ENCODE data around the gene CEP112.

The CEP112 gene

GRCh38 chr17:65755799-65756198 is 436.1 kb downstream of the CEP112 start:
- H3K4me3 Mint-ChIP-seq = no peak overlapping the region
- H3K36me3 Mint-ChIP-seq = no peaks in the 10 kb centered on the region
- H3K4me1 Mint-ChIP-seq = no peaks in the 10 kb centered on the region
- ATAC-seq (ENCODE audit: low read depth) = no peak
- H3K27ac Mint-ChIP-seq = no peak overlapping the region
- H3K27me3 Mint-ChIP-seq = no peaks in the 10 kb centered on the region
- H3K9me3 Mint-ChIP-seq = peaks cover 3% of the 10 kb centered on the region
- no peak for DNase-seq (ENCODE audit: low spot score in 2 of 2)

- Mint-ChIP-seq H3K27ac (no peak overlapping the region), H3K9me3 (peaks cover 3% of the 10 kb centered on the region), H3K27me3 (no peaks in the 10 kb centered on the region), H3K4me1 (no peaks in the 10 kb centered on the region), H3K4me3 (no peak overlapping the region), H3K36me3 (no peaks in the 10 kb centered on the region)
- ATAC-seq (ENCODE audit: low read depth) (no peak), DNase-seq (ENCODE audit: low spot score in 2 of 2) (no peak)
Measured at GRCh38 chr17:65754630-65755029, 437.3 kb downstream of the CEP112 start.

GRCh38 chr17:65754081-65754480 is 437.9 kb downstream of the CEP112 start:
- no peak overlapping the region for H3K4me3 Mint-ChIP-seq
- ATAC-seq (ENCODE audit: low read depth) (no peak), DNase-seq (ENCODE audit: low spot score in 2 of 2) (no peak)
- no peak overlapping the region for H3K27ac Mint-ChIP-seq
- no peaks in the 10 kb centered on the region for H3K4me1 Mint-ChIP-seq
- no peaks in the 10 kb centered on the region for H3K27me3 Mint-ChIP-seq
- H3K9me3 Mint-ChIP-seq = peaks cover 3% of the 10 kb centered on the region
- H3K36me3 Mint-ChIP-seq = no peaks in the 10 kb centered on the region

GRCh38 chr17:65753348-65753747 is 438.6 kb downstream of the CEP112 start:
- ATAC-seq (ENCODE audit: low read depth) = no peak
- no peak overlapping the region for H3K27ac Mint-ChIP-seq
- H3K27me3 Mint-ChIP-seq = no peaks in the 10 kb centered on the region
- peaks cover 3% of the 10 kb centered on the region for H3K9me3 Mint-ChIP-seq
- H3K36me3 Mint-ChIP-seq = no peaks in the 10 kb centered on the region
- H3K4me1 Mint-ChIP-seq = no peaks in the 10 kb centered on the region
- no peak overlapping the region for H3K4me3 Mint-ChIP-seq
- no peak for DNase-seq (ENCODE audit: low spot score in 2 of 2)

- Mint-ChIP-seq H3K4me1 (no peaks in the 10 kb centered on the region), H3K36me3 (no peaks in the 10 kb centered on the region), H3K9me3 (no peaks in the 10 kb centered on the region), H3K27ac (no peak overlapping the region), H3K4me3 (no peak overlapping the region), H3K27me3 (no peaks in the 10 kb centered on the region)
- ATAC-seq (ENCODE audit: low read depth) (no peak), DNase-seq (ENCODE audit: low spot score in 2 of 2) (no peak)
Measured at GRCh38 chr17:65751263-65751662, 440.7 kb downstream of the CEP112 start.

GRCh38 chr17:65750631-65751115 is 441.3 kb downstream of the CEP112 start:
- H3K4me1 Mint-ChIP-seq = no peaks in the 10 kb centered on the region
- no peaks in the 10 kb centered on the region for H3K36me3 Mint-ChIP-seq
- no peak for DNase-seq (ENCODE audit: low spot score in 2 of 2)
- ATAC-seq (ENCODE audit: low read depth) = no peak
- no peaks in the 10 kb centered on the region for H3K27me3 Mint-ChIP-seq
- no peak overlapping the region for H3K4me3 Mint-ChIP-seq
- H3K27ac Mint-ChIP-seq = no peak overlapping the region
- no peaks in the 10 kb centered on the region for H3K9me3 Mint-ChIP-seq

GRCh38 chr17:65750166-65750565 is 441.8 kb downstream of the CEP112 start:
- no peaks in the 10 kb centered on the region for H3K36me3 Mint-ChIP-seq
- no peaks in the 10 kb centered on the region for H3K27me3 Mint-ChIP-seq
- no peak overlapping the region for H3K27ac Mint-ChIP-seq
- no peaks in the 10 kb centered on the region for H3K4me1 Mint-ChIP-seq
- no peak overlapping the region for H3K4me3 Mint-ChIP-seq
- DNase-seq (ENCODE audit: low spot score in 2 of 2) (no peak), ATAC-seq (ENCODE audit: low read depth) (no peak)
- no peaks in the 10 kb centered on the region for H3K9me3 Mint-ChIP-seq

- Mint-ChIP-seq H3K4me3 (no peak overlapping the region), H3K36me3 (no peaks in the 10 kb centered on the region), H3K27ac (no peak overlapping the region), H3K9me3 (no peaks in the 10 kb centered on the region), H3K27me3 (no peaks in the 10 kb centered on the region), H3K4me1 (no peaks in the 10 kb centered on the region)
- ATAC-seq (ENCODE audit: low read depth) (no peak), DNase-seq (ENCODE audit: low spot score in 2 of 2) (no peak)
Measured at GRCh38 chr17:65749479-65749878, 442.5 kb downstream of the CEP112 start.

GRCh38 chr17:65745241-65745640 is 446.7 kb downstream of the CEP112 start:
- Mint-ChIP-seq H3K9me3 (no peaks in the 10 kb centered on the region), H3K27me3 (no peaks in the 10 kb centered on the region), H3K27ac (no peak overlapping the region), H3K4me1 (no peaks in the 10 kb centered on the region), H3K36me3 (no peaks in the 10 kb centered on the region), H3K4me3 (no peak overlapping the region)
- no peak for DNase-seq (ENCODE audit: low spot score in 2 of 2)
- no peak for ATAC-seq (ENCODE audit: low read depth)

GRCh38 chr17:65743308-65743655 is 448.7 kb downstream of the CEP112 start:
- Mint-ChIP-seq H3K27me3 (no peaks in the 10 kb centered on the region), H3K4me1 (no peaks in the 10 kb centered on the region), H3K27ac (no peak overlapping the region), H3K9me3 (no peaks in the 10 kb centered on the region), H3K4me3 (no peak overlapping the region), H3K36me3 (no peaks in the 10 kb centered on the region)
- no peak for DNase-seq (ENCODE audit: low spot score in 2 of 2)
- no peak for ATAC-seq (ENCODE audit: low read depth)

GRCh38 chr17:65742403-65743307 is 449.3 kb downstream of the CEP112 start:
- H3K9me3 Mint-ChIP-seq = no peaks in the 10 kb centered on the region
- no peak for DNase-seq (ENCODE audit: low spot score in 2 of 2)

GRCh38 chr17:65741710-65742109 is 450.2 kb downstream of the CEP112 start:
- no peaks in the 10 kb centered on the region for H3K4me1 Mint-ChIP-seq
- no peak overlapping the region for H3K27ac Mint-ChIP-seq
- H3K9me3 Mint-ChIP-seq = no peaks in the 10 kb centered on the region
- H3K36me3 Mint-ChIP-seq = no peaks in the 10 kb centered on the region
- no peak for ATAC-seq (ENCODE audit: low read depth)
- DNase-seq (ENCODE audit: low spot score in 2 of 2) = no peak
- no peaks in the 10 kb centered on the region for H3K27me3 Mint-ChIP-seq
- H3K4me3 Mint-ChIP-seq = no peak overlapping the region

More at GRCh38 chr17:65742403-65743307, 449.3 kb downstream of the CEP112 start:
- no peak overlapping the region for H3K27ac Mint-ChIP-seq
- H3K4me1 Mint-ChIP-seq = no peaks in the 10 kb centered on the region
- H3K36me3 Mint-ChIP-seq = no peaks in the 10 kb centered on the region
- no peak overlapping the region for H3K4me3 Mint-ChIP-seq
- no peaks in the 10 kb centered on the region for H3K27me3 Mint-ChIP-seq
- no peak for ATAC-seq (ENCODE audit: low read depth)

GRCh38 chr17:65739034-65739433 is 452.9 kb downstream of the CEP112 start:
- peaks cover 5% of the 10 kb centered on the region for H3K27me3 Mint-ChIP-seq
- H3K4me1 Mint-ChIP-seq = no peaks in the 10 kb centered on the region
- H3K4me3 Mint-ChIP-seq = no peak overlapping the region
- H3K36me3 Mint-ChIP-seq = no peaks in the 10 kb centered on the region
- DNase-seq (ENCODE audit: low spot score in 2 of 2) = no peak
- no peak for ATAC-seq (ENCODE audit: low read depth)
- no peak overlapping the region for H3K27ac Mint-ChIP-seq
- no peaks in the 10 kb centered on the region for H3K9me3 Mint-ChIP-seq

GRCh38 chr17:65737451-65737850 is 454.5 kb downstream of the CEP112 start:
- Mint-ChIP-seq H3K4me3 (no peak overlapping the region), H3K27ac (no peak overlapping the region), H3K36me3 (no peaks in the 10 kb centered on the region), H3K27me3 (peaks cover 5% of the 10 kb centered on the region), H3K4me1 (no peaks in the 10 kb centered on the region), H3K9me3 (no peaks in the 10 kb centered on the region)
- DNase-seq (ENCODE audit: low spot score in 2 of 2) (no peak), ATAC-seq (ENCODE audit: low read depth) (no peak)

GRCh38 chr17:65733314-65733713 is 458.6 kb downstream of the CEP112 start:
- peaks cover 5% of the 10 kb centered on the region for H3K27me3 Mint-ChIP-seq
- no peaks in the 10 kb centered on the region for H3K36me3 Mint-ChIP-seq
- ATAC-seq (ENCODE audit: low read depth) (no peak), DNase-seq (ENCODE audit: low spot score in 2 of 2) (no peak)
- no peaks in the 10 kb centered on the region for H3K4me1 Mint-ChIP-seq
- H3K4me3 Mint-ChIP-seq = no peak overlapping the region
- no peak overlapping the region for H3K27ac Mint-ChIP-seq
- H3K9me3 Mint-ChIP-seq = no peaks in the 10 kb centered on the region

Data from memory B cell (primary cell).